HG02870 (cell line): ENCODE results near the gene PAK5.

Source experiments
- ATAC-seq: cut with Tn5 transposase; IDR thresholded peaks from one replicate; pipeline ENCODE4 v1.9.1; 2021; ENCODE audit warnings: mild to moderate bottlenecking, moderate library complexity; ENCODE audit not compliant: unreplicated experiment

PAK5 gene

GRCh38 chr20:9838378-9839295 lies at the start of gene PAK5:
PAK5 (minus strand) TSS chr20:9839076; CDS start chr20:9644328, 194,748 bp downstream.
- no peak for ATAC-seq

GRCh38 chr20:9887706-9888105 lies 48.8 kb upstream of the PAK5 start:
- no peak for ATAC-seq

DNA sequence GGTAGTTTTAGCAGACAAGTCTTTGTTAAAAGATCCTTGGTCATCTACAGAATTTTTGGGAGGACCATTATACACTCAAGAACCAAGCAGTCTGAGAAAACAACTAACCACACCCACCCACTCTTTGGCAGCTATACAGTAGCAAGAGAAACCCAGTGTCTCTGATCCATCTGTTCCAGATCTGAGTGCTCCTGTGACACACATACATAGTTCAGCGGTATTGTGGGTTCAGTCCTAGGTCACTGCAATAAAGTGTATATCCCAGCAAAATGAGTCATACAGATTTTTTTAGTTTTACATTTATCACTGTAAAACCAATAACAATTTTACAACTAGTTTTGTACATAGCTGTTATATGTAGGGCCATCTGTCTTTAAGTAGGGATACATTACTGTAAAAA lies 47.4 kb upstream of the PAK5 start:
- ATAC-seq, result no peak

DNA sequence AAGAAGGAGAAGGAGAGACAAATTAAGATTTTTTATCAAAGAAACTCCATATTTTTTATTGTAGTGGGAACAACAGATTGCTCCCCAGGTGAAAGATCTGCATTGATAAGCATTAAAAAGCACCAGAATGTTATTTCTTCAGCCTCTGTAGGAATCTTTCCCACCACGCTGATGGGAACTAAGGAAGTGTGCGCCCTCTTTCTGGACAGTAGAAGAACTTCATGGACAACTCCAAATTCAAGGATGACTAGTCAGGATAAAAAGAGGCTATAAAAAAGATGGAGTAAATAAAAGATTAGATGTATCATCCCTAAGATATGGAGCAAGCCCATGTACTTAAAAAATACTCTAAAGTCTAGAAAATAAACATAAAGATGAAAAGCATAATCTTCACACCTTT lies 45.8 kb upstream of the PAK5 start:
- ATAC-seq, result no peak

DNA sequence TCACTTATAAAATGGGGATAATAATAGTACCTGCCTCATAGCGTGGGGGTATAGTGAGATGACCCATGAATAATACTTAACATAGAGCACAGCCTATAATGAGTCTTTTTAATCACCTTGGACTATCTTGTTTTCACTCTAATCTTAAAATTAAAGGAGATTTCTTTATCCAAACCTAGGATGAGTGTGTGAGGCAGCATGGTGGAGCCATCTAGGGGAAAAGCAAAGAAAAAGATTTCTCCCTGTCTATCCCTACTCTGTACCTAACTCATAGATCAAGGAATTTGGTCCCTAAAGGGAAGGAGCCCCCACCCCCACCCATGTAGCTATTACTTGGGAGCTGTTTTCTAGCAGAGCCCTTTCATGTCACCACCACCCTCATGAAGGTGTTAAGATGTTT lies 45.2 kb upstream of the PAK5 start:
- no peak for ATAC-seq

DNA sequence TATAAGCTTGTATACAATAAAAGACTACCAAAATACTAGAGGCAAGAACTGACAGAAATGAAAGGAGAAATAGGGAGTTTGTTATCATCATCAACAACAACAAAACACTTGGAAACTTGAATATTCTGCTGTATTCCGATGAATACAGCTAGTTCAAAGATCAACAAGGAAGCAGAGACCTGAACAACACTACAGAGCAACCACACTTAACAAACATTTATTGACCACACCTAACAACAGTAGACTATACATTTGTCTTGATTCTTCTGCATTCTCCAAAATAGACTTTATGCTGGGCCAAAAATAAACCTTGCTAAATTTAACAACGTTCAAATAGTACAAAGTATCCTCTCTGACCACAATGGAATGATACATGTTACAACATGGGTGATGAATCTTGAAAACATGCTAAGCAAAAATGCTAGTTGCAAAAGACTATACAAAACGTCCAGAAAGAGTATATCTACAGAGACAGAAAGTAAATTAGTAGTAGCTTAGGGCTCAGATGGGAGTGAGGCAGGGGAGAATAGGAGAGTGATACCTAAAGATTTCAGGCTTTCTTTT lies 39.1 kb upstream of the PAK5 start:
- ATAC-seq, result no peak

DNA sequence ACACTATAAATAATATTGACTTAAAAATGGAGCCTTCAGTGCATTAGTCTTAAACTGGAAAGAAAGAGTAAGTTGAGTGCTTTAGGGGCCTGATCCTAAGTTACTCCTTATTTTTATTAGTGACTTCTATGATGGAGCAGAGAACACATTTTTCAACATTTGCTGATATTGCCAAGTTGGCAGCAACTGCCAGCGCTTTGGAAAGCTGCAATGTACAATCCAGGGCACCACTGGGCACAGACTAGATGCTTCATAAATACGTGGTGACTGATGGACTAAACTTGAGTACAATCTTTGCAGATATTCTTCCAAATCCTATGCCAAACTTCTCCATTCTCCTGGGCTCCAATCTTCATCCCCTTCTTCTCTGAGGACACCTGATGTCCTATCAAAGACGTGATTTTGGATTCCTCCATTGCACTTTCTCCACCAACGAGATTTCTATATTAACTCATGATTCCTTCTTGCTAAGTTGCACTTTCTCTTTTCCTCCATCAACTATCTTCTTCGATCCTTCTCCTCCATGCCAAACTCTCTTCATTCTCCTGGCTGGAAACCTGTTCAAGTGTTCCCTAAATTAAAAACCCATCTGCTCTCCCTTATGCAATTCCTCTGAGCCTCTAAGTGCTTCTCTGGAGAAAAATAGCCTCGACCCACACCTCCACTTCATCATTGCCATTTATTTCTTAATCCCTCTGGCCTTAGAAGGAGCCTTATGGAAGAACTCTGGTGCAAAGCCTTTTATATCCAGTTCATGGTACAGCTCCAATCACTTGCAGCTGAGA lies 28.5 kb upstream of the PAK5 start:
- no peak for ATAC-seq

GRCh38 chr20:9852566-9852965 lies 13.7 kb upstream of the PAK5 start:
- no peak for ATAC-seq

GRCh38 chr20:9839626-9840025 lies 750 bp upstream of the PAK5 start:
- ATAC-seq, result no peak

DNA sequence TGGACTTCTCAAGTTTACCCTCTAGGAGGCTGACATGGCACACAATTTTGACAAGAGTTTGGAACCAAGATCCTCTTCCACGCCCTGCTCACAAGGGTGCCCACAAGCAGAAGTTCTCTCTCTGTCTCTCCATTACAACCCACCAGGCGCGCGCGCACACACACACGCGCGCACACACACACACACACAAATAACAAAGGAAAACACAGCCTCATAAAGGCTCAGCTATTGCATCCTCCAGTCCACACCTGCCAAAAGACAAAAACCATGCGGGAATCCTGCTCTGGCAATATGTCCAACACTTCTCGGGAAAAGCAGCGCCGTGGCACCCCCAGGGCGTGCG lies 870 bp downstream of the PAK5 start:
- no peak for ATAC-seq

GRCh38 chr20:9837634-9838033 lies 1.2 kb downstream of the PAK5 start:
- ATAC-seq, result no peak

DNA sequence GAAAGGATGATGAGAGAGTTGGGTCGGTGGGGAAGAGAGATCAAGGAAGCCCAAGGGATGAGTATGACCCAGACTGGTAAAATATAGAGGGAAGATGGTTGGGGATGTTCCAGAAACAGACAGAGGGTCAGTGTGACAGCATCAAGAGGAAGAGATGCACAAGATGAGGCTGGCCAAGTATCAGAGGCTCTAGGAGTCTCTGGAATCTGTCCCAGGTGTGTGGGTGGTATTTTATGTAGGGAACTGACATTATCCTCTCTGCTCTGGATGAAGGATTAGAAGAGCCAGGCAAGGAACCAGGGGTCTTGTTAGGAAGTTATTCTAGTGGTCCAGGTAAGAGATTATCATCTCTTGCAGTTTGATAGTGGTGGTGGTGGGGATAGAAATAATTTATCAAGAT lies 3.6 kb downstream of the PAK5 start:
- no peak for ATAC-seq

DNA sequence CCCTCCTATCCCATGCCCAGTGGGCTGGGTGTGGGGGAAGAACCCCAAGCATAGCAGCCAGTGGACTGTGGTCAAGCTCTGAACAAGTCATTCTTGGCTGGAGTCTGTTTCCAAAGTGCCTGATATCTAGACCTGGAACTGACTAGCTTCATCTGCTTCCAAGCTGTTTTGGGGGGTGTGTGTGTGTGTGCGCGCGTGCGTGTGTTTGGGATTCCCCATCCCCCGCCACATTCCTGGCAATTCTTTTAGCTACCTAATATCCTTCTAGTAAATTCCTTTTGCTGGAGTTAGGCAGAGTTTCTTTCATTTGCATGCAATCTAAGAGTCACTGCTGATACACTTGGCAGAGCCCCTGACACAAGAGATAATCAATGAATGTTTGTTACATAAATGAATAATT lies 7.8 kb downstream of the PAK5 start:
- no peak for ATAC-seq

GRCh38 chr20:9829835-9830234 lies 9.0 kb downstream of the PAK5 start:
- ATAC-seq, result no peak

DNA sequence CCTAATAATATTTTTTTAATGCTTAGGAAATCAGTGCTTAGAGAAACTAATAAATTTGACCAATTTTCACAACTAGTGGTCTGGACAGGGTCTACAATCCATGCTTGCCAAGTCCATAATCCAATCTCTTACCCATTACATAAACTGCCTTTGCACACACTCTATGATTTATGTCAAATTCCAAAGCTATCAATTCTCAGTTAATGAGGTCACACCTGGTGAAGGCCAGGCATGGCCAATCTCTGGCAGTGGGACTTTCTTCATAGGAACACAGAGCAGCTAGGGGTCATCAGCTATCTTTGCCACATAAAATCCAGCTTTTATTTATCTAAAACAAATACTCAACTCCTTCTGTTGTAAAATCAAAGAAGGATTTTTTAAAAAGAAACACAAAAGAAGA lies 21.2 kb downstream of the PAK5 start:
- no peak for ATAC-seq

DNA sequence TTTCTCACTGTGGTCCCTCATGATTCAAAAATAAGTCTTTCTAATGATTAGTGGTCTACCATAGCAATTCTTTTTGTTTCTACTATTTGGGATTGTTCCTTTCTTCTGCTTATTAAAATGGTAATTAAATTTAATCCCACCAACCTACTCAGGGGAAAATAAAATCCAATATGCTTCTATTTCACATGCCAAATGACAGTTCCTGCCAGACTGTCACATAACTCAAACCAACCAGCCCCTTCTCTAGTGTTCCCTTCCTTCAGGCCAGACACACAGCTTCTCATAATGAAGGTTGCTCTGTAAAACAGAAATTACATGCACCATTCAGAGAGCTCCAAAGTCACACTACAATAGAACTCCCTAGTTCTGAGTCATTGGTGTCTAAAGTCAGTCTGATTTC lies 23.2 kb downstream of the PAK5 start:
- no peak for ATAC-seq

DNA sequence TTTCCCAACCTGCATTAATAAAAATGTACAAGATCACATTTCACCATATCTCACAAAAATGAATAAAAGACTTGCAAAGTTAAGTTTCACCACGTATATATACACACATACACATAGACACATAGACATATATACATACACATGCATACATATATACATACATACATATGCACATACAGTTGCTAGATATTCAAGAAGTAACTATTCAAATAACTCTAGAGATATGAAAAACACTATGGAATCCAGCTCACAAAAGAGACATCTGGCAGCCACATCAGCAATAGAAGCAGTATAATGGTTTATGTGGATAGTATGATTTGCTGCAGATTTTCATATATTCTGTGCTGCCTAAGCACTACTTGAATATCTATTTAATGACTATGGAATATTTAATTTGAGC lies 28.1 kb downstream of the PAK5 start:
- no peak for ATAC-seq

GRCh38 chr20:9809271-9809670 lies 29.6 kb downstream of the PAK5 start:
- no peak for ATAC-seq

DNA sequence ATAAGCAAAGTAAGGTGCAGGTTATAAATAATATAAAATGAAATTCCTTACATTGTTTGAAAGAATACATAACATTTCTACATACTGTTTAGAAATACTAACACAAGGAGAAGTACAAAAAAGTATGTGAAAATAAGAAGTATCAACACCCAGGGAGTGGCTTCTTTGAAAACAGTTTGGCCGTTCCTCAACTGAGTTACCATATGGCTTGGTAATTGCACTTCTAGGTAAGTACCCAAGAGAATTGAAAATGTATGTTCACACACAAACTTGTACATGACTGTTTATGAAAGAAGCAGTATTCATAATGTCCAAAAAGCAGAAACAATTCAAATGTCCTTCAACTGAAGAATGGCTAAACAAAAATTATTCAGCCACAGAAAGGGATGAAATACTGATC lies 30.7 kb downstream of the PAK5 start:
- no peak for ATAC-seq

DNA sequence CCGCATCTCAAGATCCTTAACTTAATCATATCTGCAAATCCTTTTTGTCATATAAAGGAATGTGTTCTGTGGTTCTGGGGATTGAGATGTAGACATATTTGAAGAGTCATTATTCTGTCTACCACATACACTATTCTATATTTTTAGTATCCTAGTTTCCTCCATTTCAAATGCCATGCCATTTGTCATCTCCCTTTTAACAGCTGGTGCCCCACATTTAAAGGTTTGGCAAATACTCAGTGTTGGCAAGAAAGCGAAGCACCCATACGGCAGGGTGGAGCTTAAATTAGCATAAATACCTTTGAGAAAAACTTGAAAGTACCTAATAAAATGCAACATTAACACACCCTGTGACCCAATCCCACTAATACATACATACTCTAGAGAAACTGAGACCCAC lies 31.7 kb downstream of the PAK5 start:
- no peak for ATAC-seq

DNA sequence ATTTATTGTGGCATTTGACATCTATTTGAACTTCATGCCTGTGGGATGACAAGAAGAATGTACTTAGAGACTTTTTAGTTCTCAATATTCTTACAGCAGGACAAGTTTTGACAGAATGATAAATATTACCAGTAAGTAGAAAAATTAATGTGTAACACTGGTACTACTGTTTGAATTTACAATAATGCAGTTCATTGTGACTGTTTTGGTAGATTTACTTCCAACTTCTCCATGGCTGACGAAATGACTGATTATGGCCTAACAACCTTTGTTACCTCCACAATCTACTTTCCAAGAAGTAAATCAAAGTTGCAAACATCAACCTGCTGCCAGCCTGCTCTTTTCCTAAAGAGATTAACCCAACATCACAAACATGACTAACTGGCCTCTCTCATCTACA lies 38.5 kb downstream of the PAK5 start:
- ATAC-seq, result no peak

- ATAC-seq, result no peak
Measured at GRCh38 chr20:9794831-9795230, 44.0 kb downstream of the PAK5 start.
